Nucleus accumbens (tissue), 56 donors: ENCODE data around the gene TXNDC8.
"Not testable (repeated sequence)": the region's sequence is repeated elsewhere in the genome, so short reads cannot be mapped to it uniquely, and the experiment has no call there.

ENCODE experiments used
- DNase-seq, 56 donors: peaks; one replicate each; lab custom pipeline; 2025; lab: John Stamatoyannopoulos, UW

TXNDC8 gene

DNA sequence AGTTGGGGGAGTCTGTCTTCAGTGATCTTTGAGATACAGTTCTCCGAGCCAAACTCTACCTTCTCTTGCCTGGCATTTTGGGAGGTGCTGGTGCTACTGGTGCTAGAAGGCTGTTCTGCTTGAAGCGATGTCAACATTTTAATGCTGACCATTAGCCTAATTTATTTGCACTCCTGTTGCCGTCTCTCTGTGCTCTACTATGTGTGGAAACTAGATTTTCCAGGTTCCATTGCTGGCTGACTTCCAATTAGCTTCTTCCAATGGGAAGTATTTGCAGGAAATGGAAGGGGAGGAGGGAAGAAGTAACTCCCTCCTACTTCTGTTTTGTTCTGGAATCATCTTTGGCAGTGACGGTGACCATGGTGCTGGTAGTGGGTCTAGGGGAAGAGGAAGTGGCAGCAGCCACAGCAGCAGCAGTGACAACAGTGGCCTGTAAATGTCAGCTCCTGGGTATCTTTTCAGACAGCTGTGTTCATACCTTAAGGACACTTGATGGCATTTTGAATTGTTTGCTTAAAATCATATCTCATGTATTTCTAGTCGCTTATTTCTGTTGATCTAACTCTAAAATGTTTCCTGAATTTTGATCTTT, 7.9 kb downstream of the TXNDC8 start:
- no peak for DNase-seq

DNA sequence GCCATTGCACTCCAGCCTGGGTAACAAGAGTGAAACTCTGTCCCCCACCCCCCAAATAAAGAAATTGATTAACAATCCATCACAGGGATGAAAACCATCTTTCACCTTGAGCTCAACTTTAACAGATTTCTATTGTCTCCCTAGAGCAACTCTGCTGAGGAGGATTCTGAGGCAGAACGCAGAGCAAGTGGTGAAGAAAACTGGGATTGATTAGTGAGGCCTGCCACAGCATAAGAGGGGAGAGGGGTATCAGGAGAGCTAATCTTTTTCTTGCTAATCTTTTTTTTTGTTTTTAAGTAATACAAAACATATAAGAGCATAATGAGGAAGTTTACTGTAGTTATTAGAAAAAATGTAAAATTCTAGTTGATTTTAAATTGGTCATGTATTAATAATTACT, 8.9 kb downstream of the TXNDC8 start:
- no peak for DNase-seq

DNA sequence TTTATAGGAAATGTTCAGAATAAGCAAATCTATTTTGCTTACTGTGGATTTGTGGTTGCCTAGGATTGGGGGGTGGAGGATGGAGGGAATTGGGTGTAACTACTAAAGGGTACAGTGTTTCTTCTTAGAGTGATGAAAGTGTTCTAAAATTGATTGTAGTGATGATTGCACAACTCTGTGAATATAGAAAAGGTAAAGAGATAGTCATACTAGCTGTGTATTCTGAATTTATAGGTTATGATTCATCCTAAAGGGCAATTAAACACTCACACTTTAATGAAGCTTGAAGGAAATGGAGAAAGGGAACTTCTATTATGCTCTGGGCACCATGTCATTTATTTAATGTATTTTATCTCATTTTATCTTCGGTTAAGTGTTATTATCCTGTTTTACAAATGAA, 9.9 kb downstream of the TXNDC8 start:
- DNase-seq, result no peak

GRCh38 chr9:110323818-110324217, 13.8 kb downstream of the TXNDC8 start:
- no peak for DNase-seq

- DNase-seq, result no peak
These were observed 16.8 kb downstream of the TXNDC8 start for GRCh38 chr9:110320651-110321445.

DNA sequence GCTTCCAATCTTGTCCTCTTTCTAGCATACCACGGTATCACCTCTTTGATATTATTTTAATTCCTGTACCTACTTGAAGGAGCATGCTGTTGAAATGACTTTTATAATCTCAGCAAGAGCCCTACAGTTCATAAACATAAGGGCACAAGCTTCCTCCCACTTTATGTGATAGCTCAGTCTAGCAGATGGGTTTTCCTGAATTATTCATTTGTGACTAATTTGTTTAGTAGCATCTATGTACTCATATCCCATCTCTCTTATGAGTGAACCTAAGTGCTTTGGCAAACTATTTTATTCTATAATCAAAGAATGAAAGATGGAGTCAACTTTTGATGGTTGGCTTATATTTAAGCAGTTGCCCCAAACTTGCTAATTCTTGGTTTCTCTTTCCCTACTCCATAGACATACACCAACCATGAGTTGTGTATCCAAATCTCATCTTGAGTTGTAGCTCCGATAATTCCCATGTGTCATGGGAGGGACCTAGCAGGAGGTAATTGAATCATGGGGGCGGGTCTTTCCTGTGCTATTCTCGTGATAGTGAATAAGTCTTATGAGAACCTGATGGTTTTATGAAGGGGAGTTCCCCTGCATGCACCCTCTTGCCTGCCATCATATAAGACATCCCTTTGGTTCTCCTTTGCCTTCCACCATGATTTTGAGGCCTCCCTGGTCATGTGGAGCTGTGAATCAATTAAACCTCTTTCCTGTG, 17.7 kb downstream of the TXNDC8 start:
- no peak for DNase-seq

DNA sequence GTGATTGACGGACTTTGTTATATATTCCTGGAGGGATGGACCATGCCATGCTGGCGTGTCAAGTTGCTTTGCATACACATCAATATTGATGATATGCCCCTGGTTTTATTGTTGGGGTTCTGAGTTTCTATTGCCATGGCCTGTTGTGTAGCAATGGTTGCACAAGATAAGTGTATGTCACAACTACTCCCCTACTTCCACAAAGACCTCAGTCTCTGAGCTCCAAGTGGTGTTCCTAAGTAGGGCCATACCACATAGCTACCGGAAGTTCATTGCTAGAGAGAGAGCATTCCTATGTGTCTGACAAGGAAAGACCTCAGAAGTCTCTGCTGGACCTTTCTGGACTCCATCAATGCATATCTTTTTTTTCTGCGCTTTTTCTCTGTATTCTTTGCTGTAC, 19.8 kb downstream of the TXNDC8 start:
- DNase-seq, result no peak

DNA sequence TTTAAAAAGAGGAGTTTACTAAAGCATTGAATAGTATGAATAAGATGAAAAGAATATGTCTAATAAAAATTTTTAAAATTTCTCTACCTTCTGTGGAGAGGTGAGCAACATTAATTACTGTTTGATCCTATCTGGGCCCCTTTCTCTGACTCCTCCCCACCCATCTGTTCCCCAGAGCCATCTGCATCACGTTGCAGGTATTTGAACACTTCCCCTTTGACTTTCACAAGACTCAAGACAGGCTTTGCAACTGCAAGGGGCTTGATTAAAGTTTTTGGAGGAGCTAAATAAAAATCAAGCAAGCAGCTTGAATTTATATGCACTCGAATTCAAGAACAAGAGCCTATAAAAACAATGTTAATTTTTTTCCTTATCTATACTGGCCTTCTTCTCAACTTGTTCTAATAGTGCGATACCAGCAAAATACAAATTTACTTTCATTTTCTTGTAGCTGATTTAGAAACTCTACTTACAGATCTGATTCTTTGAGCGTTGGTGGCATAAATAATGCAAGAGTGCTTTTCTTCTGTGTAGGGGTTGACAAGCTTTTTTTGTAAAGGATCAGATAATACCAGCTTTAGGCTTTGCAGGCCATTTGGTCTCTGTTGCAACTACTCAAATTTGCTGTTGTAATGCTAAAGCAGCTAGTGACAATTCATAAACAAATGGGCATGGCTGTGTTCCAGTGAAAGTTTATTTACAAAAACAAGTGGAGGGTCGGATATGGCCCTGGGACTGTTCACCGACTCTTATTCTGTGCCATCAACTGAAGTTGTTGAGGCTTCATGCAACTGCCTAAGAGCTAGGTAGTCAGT, 21.2 kb downstream of the TXNDC8 start:
- no peak for DNase-seq

GRCh38 chr9:110311978-110312377, 25.7 kb downstream of the TXNDC8 start:
- DNase-seq, result not testable (repeated sequence)

GRCh38 chr9:110309681-110310080, 28.0 kb downstream of the TXNDC8 start:
- DNase-seq, result no peak

DNA sequence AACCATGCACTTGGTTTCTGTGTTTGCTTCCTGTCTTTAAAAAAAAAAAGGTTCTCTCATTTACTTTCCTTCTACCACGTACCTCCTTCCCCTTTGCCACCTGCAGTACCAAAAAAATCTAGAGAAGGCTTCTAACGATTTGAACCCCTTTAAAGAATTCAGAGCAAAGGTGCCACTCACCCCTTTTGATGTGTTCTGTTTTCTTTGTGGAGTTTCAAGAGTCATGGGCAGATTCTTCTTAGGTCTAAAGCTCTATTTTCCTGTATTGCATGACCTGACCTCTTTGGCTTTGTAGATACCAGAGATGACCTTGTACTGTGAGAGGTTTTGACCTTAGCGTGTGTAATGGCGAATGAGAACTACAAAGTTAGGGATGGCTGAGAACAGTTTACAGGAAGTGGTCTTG, 29.0 kb downstream of the TXNDC8 start:
- no peak for DNase-seq

GRCh38 chr9:110307191-110307590, 30.5 kb downstream of the TXNDC8 start:
- DNase-seq, result no peak

GRCh38 chr9:110303133-110303532, 34.5 kb downstream of the TXNDC8 start:
- DNase-seq, result no peak

DNA sequence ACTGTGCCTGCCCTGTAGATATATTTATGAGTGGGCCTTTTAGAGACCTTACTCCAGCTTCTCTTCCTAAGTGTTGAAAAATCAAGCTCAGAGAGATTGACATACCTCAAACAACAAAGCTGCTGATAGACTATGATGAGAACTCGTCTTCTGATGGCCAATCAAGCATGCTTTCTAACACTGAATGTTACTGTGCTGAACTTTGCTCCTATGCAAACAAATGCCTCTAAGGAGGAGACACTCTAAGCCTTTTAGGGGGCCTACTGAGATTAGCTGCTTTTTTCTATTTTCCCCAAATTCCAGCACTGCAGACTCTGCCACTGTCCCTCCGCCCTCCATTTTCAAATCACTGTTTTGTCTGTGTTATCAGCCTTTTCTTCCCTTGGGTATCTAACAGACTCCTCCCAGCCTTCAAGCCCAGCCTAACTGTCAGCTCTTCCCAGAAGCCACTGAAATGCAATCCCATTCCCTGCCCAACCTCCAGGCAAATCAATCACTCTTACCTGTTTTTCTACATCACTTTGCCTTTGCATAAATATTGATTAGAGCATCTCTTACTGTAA, 39.5 kb downstream of the TXNDC8 start:
- DNase-seq, result no peak

GRCh38 chr9:110293248-110293647, 44.4 kb downstream of the TXNDC8 start:
- DNase-seq, result no peak

GRCh38 chr9:110291921-110292557, 45.6 kb downstream of the TXNDC8 start:
- DNase-seq, result no peak

GRCh38 chr9:110290001-110290400, 47.7 kb downstream of the TXNDC8 start:
- DNase-seq, result no peak

GRCh38 chr9:110288503-110288902, 49.2 kb downstream of the TXNDC8 start:
- no peak for DNase-seq

DNA sequence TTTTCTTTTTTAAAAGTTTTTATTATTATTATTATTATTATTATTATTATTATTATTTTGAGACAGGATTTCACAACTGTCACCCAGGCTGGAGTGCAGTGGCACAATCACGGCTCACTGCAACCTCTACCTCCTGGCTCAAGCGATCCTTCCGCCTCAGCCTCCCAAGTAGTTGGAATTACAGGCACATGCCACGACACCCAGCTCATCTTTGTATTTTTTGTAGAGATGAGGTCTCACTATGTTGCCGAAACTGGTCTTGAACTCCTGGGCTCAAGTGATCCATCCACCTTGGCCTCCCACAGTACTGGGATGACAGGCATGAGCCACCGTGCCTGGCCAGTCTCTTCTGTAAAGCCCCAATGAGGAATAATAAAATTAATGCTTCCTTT, 50.4 kb downstream of the TXNDC8 start:
- DNase-seq, result no peak

GRCh38 chr9:110284211-110284844, 53.3 kb downstream of the TXNDC8 start:
- DNase-seq, result no peak
